Ishikawa (cell line): ENCODE measurements around the gene C1QTNF6.

ENCODE experiments used
- CEBPB ChIP-seq: IDR thresholded peaks from 2 replicates; pipeline ENCODE4 v1.6.1; 2012
- CREB1 ChIP-seq: IDR thresholded peaks from 2 replicates; pipeline ENCODE4 v1.6.1; 2012; ENCODE audit warnings: low read depth
- EP300 ChIP-seq: IDR thresholded peaks from 2 replicates; pipeline ENCODE4 v1.6.1; 2012; ENCODE audit warnings: borderline replicate concordance
- MAX ChIP-seq: IDR thresholded peaks from 2 replicates; pipeline ENCODE4 v1.6.1; 2012
- NFIC ChIP-seq: IDR thresholded peaks from 2 replicates; pipeline ENCODE4 v1.6.1; 2012
- RAD21 ChIP-seq: IDR thresholded peaks from 2 replicates; pipeline ENCODE4 v1.6.1; 2012; ENCODE audit warnings: low read depth
- REST ChIP-seq: IDR thresholded peaks from 2 replicates; pipeline ENCODE4 v1.6.1; 2012; ENCODE audit warnings: low read depth, mild to moderate bottlenecking
- TAF1 ChIP-seq: IDR thresholded peaks from 2 replicates; pipeline ENCODE4 v1.6.1; 2012; ENCODE audit warnings: low read depth, mild to moderate bottlenecking
- TCF12 ChIP-seq: IDR thresholded peaks from 2 replicates; pipeline ENCODE4 v1.6.1; 2012; ENCODE audit warnings: low read depth
- USF1 ChIP-seq: IDR thresholded peaks from 2 replicates; pipeline ENCODE4 v1.6.1; 2012
- YY1 ChIP-seq: IDR thresholded peaks from 2 replicates; pipeline ENCODE4 v1.6.1; 2012; ENCODE audit warnings: low read depth

GRCh38 chr22:37137131-37137530 lies 50.9 kb downstream of the C1QTNF6 start:
- no peak for TF ChIP-seq RAD21
- TF ChIP-seq YY1: no peak
- no peak for TF ChIP-seq CREB1
- TF ChIP-seq REST: no peak
- no peak for TF ChIP-seq TAF1
- no peak for TF ChIP-seq MAX
- TF ChIP-seq TCF12: no peak
- TF ChIP-seq CEBPB: no peak
- TF ChIP-seq USF1: no peak
- no peak for TF ChIP-seq EP300
- no peak for TF ChIP-seq NFIC
